ENCODE results near the gene QPRT.
"Not testable (repeated sequence)": the region's sequence is repeated elsewhere in the genome, so short reads cannot be mapped to it uniquely, and the experiment has no call there.

QPRT gene

GRCh38 chr16:29663016-29663806 lies 15.8 kb upstream of the QPRT start, which contains the start of gene SPN:
Gene SPN, plus strand, starts transcription at chr16:29663247. Its CDS starts 482 bp downstream, at chr16:29663729.
- no peak for DNase-seq

- no peak for DNase-seq
Observed at GRCh38 chr16:29663807-29664090, 15.2 kb upstream of the QPRT start.

GRCh38 chr16:29664091-29664921 lies 14.7 kb upstream of the QPRT start:
- DNase-seq, result no peak

GRCh38 chr16:29665294-29666077 lies 13.5 kb upstream of the QPRT start:
- DNase-seq, result no peak

GRCh38 chr16:29667322-29667610 lies 11.7 kb upstream of the QPRT start:
- DNase-seq, result not testable (repeated sequence)

- DNase-seq, result no peak
Observed at GRCh38 chr16:29667755-29668154, 11.2 kb upstream of the QPRT start.

GRCh38 chr16:29668267-29668666 lies 10.7 kb upstream of the QPRT start:
- DNase-seq, result no peak

GRCh38 chr16:29673501-29673900 lies 5.5 kb upstream of the QPRT start:
- DNase-seq, result no peak

GRCh38 chr16:29674188-29674587 lies 4.8 kb upstream of the QPRT start:
- DNase-seq, result peak; percentile 6

- DNase-seq, result peak; percentile 18
Observed at GRCh38 chr16:29675811-29676643, 3.0 kb upstream of the QPRT start.

GRCh38 chr16:29676989-29677785 lies 1.8 kb upstream of the QPRT start:
- DNase-seq, result no peak

- DNase-seq, result no peak
Observed at GRCh38 chr16:29680180-29680598, 1.2 kb downstream of the QPRT start.

- no peak for DNase-seq
Observed at GRCh38 chr16:29683543-29684090, 4.6 kb downstream of the QPRT start.

- no peak for DNase-seq
Observed at GRCh38 chr16:29684679-29685078, 5.7 kb downstream of the QPRT start.

GRCh38 chr16:29686740-29687332 lies 7.9 kb downstream of the QPRT start:
- DNase-seq, result no peak

- DNase-seq, result no peak
Observed at GRCh38 chr16:29687755-29688154, 8.8 kb downstream of the QPRT start.

- no peak for DNase-seq
Observed at GRCh38 chr16:29688172-29688571, 9.2 kb downstream of the QPRT start.

GRCh38 chr16:29689490-29690351 lies 10.7 kb downstream of the QPRT start:
- not testable (repeated sequence) for DNase-seq

- not testable (repeated sequence) for DNase-seq
Observed at GRCh38 chr16:29692606-29693005, 13.6 kb downstream of the QPRT start.

All from SHP77 treated with DMSO at 0.1 percent for 48 hours (cell line).